ENCODE results near the gene COL5A2.

- no peak for TF ChIP-seq CTCF (conservative IDR thresholded peaks at IDR 0.05)
- TF ChIP-seq ZFX (IDR thresholded peaks at IDR 0.05) = no peak
Measured at GRCh38 chr2:189116087-189116486, 63.5 kb downstream of the COL5A2 start.
